HG02623 (cell line): ENCODE data around the gene LRCH1.
"Not testable (repeated sequence)": the region's sequence is repeated elsewhere in the genome, so short reads cannot be mapped to it uniquely, and the experiment has no call there.

ENCODE experiments used
- ATAC-seq: cut with Tn5 transposase; IDR thresholded peaks from one replicate; pipeline ENCODE4 v1.9.1; 2021; ENCODE audit warnings: moderate library complexity; ENCODE audit not compliant: unreplicated experiment

Gene LRCH1

DNA sequence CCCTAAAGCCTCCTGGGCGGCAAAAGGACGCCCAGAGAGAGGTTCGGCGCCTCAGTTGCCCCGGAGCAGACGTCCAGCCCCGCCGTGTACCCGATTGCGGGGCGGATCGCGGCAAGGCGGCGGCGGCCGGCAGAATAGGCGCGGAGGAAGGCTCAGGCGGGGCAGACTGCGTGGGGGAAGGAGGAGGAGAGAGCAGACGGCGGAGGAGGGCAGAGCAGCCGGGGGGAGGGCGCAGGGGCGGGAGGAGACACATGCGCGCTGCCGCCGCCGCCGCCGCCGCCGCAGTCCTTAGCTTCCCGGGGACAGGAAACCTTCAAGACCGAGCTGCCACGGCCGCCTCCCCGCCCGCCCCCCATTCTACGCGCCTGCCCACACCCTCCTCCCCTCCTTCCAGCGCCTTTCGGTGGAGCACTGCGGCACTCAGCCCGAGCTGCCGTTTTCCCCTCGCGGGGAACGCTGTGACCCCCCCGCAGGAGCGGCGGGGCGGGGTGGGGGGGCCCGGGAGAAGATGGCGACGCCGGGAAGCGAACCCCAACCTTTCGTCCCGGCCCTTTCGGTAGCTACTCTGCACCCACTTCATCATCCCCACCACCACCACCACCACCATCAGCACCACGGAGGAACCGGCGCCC is at the start of gene LRCH1:
LRCH1 (plus strand) TSS at position 282 of the 632 bp plus-strand sequence; CDS start at position 509, 227 bp downstream.
- peak; percentile 59 for ATAC-seq

DNA sequence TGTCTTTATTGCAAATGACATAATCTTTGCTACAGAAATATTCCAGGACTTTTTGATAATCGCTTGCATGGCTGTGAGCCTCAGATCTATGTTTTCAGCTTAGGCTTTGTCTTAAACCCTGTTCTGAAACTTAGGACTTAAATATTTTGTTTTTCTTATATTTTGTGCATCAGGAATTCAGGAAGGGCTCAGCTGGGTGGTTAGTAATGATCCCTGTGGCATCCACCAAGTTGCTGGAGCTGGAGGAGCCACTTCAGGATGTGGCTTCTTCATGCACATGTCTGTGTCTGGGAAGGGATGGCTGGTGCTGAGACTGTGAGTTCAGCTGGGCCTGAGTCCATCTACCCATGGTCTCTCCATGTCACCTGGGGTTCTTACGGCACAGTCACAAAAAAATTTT is 48.9 kb upstream of the LRCH1 start:
- ATAC-seq = no peak

- ATAC-seq = no peak
These were observed 45.0 kb upstream of the LRCH1 start for GRCh38 chr13:46507981-46508380.

DNA sequence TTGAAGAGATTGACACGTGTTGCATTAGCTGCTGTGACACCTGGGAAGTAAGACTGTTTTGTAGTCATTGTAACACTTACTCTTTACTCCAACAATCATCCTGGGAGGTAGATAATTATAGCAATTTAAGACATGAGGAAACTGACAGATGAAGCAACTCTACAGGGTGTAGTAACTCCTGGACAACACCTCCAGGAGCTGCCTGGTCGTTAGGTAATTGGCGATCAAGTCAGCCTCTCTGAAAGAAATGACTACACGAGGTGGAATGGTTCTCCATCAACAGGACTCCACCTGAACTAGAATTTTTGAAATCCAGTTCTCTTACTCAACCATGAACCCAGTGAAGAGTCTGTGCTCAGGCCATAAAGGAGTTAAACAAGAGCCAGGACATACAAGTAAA is 43.0 kb upstream of the LRCH1 start:
- no peak for ATAC-seq

DNA sequence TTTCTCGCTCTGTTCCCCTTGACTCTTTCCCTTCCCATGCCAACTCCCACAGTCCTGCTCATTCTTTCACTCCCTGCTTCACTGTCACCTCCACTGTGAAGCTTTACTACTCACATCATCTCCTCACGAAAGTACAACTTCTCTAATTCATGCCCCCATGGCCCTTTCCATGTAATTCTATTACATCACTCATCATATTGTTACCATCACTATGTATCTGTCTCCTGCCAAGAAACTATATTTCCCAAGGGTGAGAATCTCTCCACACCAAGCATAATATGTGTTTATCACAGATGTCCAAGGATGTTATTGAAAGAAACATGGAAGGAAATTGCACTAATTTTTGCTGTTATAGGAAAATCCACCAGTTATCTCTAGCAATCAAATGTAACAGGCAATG is 37.2 kb upstream of the LRCH1 start:
- no peak for ATAC-seq

DNA sequence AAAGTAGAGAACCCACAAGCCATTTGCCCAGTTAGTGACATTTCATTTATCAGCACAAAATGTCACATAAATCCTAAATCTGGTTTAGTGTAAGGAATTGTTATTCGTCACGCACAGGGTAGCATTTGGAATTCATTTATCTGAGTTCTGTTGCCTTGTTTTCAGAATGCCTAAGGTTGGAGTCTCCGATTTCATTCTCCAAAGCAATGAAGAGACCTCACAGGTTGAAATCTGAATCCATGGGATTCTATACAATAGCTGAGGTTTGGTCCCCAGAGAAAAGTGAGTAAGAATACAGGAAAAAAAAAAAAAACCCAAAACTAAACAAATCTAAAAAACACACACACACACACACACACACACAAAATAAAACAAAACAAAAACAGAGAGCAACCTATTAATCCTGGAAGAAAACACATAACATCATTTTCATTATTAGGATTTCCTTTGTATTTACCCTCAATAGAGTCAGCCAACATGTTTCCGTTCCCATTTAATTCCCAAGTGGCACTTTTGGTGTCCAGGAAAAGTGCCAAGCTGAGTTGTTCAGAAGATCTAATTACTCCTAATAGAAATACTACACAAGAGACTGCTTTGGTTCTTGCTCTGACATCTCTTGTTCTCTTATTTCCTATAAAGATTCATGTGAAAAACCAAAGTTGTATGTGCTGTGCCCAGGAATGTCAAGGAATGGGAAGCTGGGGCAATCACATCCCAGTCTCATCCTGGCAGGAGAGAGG is 36.2 kb upstream of the LRCH1 start:
- ATAC-seq = no peak

DNA sequence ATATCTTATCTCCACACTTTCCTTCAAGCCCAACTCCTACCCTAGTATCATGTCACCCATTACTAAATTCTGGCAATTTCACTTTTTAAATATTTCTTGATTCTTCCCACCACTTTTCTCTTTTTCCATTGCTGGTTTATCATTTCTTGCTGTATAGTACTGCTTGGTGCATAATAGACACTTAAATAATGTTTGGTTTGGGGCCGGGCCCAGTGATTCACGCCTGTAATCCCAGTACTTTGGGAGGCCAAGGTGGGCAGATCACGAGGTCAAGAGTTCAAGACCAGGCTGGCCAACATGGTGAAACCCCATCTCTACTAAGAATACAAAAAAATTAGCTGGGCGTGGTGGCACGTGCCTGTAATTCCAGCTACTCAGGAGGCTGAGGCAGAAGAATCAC is 35.2 kb upstream of the LRCH1 start:
- ATAC-seq = not testable (repeated sequence)

- ATAC-seq = no peak
These were observed 33.8 kb upstream of the LRCH1 start for GRCh38 chr13:46519182-46519581.

DNA sequence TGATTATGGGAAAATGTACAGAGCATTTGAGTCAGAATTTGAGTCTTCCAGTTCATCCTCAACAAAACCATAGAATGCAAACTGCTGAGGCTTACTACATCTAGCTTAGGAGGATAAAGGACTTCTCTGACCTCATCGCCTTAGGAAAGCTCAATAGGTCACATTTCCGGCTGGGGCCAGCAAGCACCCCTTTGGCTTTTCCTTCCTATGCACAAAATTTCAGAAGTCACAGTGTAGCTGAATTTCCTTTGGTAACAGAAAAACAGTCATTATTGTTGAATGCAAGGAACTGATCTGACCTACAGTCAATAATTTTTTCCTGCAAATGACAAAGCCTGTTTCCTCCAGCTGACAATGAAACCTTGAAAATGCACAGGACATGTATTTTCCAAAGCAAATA is 32.8 kb upstream of the LRCH1 start:
- ATAC-seq = no peak

DNA sequence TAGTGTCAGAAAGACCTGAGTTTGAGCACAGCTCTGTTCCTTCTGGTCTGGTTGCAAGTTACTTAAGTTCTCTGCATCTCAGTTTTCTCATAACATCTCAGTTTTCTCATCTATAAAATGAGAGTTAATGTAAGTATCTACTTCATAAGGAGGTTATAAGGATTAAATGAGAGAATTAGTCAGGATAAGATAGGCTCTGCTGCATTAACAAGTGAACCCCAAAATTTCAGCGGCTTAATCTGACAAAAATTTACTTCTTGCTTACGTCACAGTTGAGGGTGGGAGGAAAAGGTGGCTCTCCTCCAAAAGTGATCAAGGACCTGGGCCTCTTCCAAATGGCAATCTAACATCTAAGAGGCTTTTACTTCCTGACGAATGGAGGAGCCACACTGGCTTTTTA is 31.5 kb upstream of the LRCH1 start:
- ATAC-seq = no peak

- no peak for ATAC-seq
These were observed 30.8 kb upstream of the LRCH1 start for GRCh38 chr13:46521921-46522747.

- no peak for ATAC-seq
These were observed 30.3 kb upstream of the LRCH1 start for GRCh38 chr13:46522748-46523030.

GRCh38 chr13:46523972-46524752 is 28.8 kb upstream of the LRCH1 start:
- ATAC-seq = no peak

DNA sequence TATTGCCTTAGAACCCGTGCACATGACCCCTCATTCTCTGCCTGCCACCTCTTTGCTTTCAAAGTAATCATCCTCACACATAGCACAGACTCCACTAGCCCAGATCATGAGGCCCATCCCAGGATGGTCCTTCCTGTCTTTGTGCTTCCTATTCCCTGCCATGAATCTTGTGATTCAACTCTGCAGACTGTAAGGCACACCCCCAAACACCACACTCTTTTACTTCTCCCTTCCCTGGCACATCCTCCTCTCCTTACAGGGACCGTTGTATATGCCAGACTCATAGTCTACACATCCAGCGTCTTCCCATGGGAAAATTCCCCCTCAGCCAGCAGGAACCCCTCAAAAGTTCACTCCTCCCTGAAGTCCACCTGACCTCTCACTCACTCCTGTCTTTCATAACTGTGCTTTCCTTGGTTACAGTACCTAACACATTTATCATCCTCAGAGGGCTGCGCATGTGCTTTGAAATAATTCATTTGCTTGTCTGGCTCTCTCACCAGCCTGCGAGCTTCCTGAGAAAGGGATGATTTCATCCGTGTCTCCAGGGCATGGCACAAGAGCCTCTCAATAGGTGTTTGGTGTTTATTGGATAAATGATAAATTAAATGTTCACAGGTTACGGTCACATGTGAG is 26.8 kb upstream of the LRCH1 start:
- no peak for ATAC-seq

GRCh38 chr13:46526740-46527139 is 26.2 kb upstream of the LRCH1 start:
- no peak for ATAC-seq

DNA sequence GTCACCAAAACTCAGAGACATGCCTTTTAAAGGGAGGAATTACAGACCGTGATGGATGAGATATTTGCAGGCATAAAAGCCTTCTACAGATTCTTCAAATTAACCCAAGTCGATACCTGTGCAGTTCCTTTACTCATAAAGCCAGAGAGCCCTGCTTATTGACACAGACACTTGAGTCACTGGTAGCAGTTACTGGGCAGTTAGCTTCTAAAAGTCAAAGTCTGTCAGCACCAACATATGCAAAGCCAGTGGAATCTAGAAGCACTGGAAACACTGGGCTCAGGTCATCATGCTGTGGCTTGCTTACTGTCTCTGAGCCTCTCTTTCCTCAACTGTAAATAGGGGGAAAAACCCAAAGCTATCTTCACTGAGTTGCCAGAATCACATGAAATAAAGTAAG is 25.7 kb upstream of the LRCH1 start:
- ATAC-seq = no peak

- ATAC-seq = no peak
These were observed 23.6 kb upstream of the LRCH1 start for GRCh38 chr13:46529216-46529919.

- ATAC-seq = no peak
These were observed 22.7 kb upstream of the LRCH1 start for GRCh38 chr13:46530084-46530935.

DNA sequence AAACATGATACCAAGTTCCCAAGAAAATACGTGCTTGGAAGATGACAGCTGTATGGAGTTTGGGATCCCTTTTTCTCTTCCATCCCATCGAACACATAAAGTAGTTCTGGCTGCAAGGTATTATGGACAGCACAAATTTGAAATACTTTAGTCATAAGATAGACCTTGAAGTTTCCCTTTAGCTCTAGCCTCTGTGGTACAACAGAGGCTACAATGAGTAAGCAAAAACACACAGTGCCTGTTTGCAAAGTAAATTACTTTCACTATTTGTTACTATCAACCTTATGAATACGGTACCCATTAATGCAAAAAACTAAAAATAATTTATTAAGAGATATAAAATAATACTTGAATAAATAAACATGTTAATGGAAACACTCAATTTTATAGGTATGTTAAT is 21.0 kb upstream of the LRCH1 start:
- ATAC-seq = no peak
